Loucy (cell line): ENCODE data around the gene IL17A.

Experiments used
- H2AFZ ChIP-seq: fragments of 200-600 bp; sonication (generic); 2 replicates; pipeline ENCODE4 v1.6.0; 2016; ENCODE audit warnings: antibody characterized with exemption, mild to moderate bottlenecking, low read length, moderate library complexity
- H3F3A ChIP-seq: fragments of 200-600 bp; 2 replicates; pipeline ENCODE4 v1.6.0; 2016; ENCODE audit warnings: antibody characterized with exemption, low read depth, mild to moderate bottlenecking
- H3K27me3 ChIP-seq: fragments of 200-600 bp; sonication (generic); 2 replicates; pipeline ENCODE4 v1.6.1; 2014; ENCODE audit warnings: low read length, mild to moderate bottlenecking; ENCODE audit not compliant: insufficient read depth, poor library complexity, severe bottlenecking
- H3K36me3 ChIP-seq: fragments of 200-600 bp; sonication (generic); 2 replicates; pipeline ENCODE4 v1.6.1; 2016; ENCODE audit warnings: low read length; ENCODE audit not compliant: insufficient read depth
- H3K4me1 ChIP-seq: fragments of 200-600 bp; sonication (generic); 2 replicates; pipeline ENCODE4 v1.5.1; 2014; ENCODE audit warnings: low read length, mild to moderate bottlenecking; ENCODE audit not compliant: insufficient read depth, poor library complexity, severe bottlenecking
- H3K4me2 ChIP-seq: fragments of 200-600 bp; sonication (generic); 2 replicates; pipeline ENCODE4 v1.6.0; 2014; ENCODE audit warnings: antibody characterized with exemption, low read length, low read depth, mild to moderate bottlenecking; ENCODE audit not compliant: poor library complexity, severe bottlenecking
- H3K4me3 ChIP-seq: fragments of 200-600 bp; sonication (generic); 2 replicates; pipeline ENCODE4 v1.5.1; 2014; ENCODE audit warnings: low read length, mild to moderate bottlenecking, mixed read lengths; ENCODE audit not compliant: poor library complexity, severe bottlenecking
- H3K79me2 ChIP-seq: fragments of 200-600 bp; sonication (generic); 2 replicates; pipeline ENCODE4 v1.6.1; 2014; ENCODE audit warnings: low read length; ENCODE audit not compliant: insufficient read depth
- H3K9ac ChIP-seq: fragments of 200-600 bp; sonication (generic); 2 replicates; pipeline ENCODE4 v1.6.0; 2014; ENCODE audit warnings: mild to moderate bottlenecking, low read depth, low read length, moderate library complexity; ENCODE audit not compliant: poor library complexity, severe bottlenecking
- H3K9me2 ChIP-seq: fragments of 200-600 bp; sonication (generic); replicated peaks from 2 replicates; pipeline ENCODE4 v1.6.1; 2016; ENCODE audit warnings: low read depth, low read length, mixed read lengths
- H3K9me3 ChIP-seq: fragments of 200-600 bp; sonication (generic); 2 replicates; pipeline ENCODE4 v1.6.1; 2014; ENCODE audit warnings: mild to moderate bottlenecking, antibody characterized with exemption, low read length, low read depth; ENCODE audit not compliant: insufficient read depth
- H4K20me1 ChIP-seq: fragments of 200-600 bp; sonication (generic); 2 replicates; pipeline ENCODE4 v1.6.0; 2014; ENCODE audit warnings: antibody characterized with exemption, low read length, mild to moderate bottlenecking; ENCODE audit not compliant: insufficient read depth, poor library complexity, severe bottlenecking
- CTCF ChIP-seq: fragments of 200-600 bp; sonication (generic); conservative IDR thresholded peaks from 2 replicates; pipeline ENCODE4 v1.5.1; 2014; ENCODE audit warnings: mild to moderate bottlenecking, antibody characterized with exemption, low read length
- EZH2phosphoT487 ChIP-seq: fragments of 200-600 bp; IDR thresholded peaks from 2 replicates; pipeline ENCODE4 v1.6.1; 2018; ENCODE audit warnings: antibody characterized with exemption, mild to moderate bottlenecking, moderate library complexity, borderline replicate concordance

Gene IL17A

DNA sequence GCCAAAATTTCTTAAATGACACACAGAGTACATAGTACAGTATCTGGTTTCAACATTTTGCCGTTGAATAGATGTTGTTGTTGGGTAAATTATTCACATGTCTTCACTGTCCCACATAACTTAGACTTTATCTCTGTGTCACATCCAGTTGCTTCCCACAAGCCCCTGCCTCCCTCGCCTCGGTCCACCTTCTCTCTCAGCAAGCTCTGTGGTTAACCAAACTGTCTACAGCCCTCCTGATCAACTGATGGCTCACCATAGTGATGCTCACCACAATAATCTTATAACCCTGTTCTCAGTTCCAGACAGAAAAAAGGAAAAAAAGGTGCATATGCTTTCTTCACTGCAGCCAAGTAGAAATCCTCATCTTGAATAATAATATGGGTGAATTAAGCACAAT lies 35.1 kb downstream of the IL17A start:
- TF ChIP-seq EZH2phosphoT487: no peak
- no peak for TF ChIP-seq CTCF
- Histone ChIP-seq H2AFZ (no peak overlapping the region), H3K9ac (peak overlapping the region; percentile 45), H3K4me3 (peak overlapping the region; percentile 50), H3K4me2 (peak overlapping the region; percentile 67), H3K4me1 (peaks cover 53% of the 10 kb centered on the region), H3K79me2 (no peaks in the 10 kb centered on the region), H4K20me1 (no peaks in the 10 kb centered on the region), H3K36me3 (no peaks in the 10 kb centered on the region), H3K27me3 (no peaks in the 10 kb centered on the region), H3K9me2 (no peaks in the 10 kb centered on the region), H3K9me3 (no peaks in the 10 kb centered on the region), H3F3A (peaks cover 8% of the 10 kb centered on the region)

DNA sequence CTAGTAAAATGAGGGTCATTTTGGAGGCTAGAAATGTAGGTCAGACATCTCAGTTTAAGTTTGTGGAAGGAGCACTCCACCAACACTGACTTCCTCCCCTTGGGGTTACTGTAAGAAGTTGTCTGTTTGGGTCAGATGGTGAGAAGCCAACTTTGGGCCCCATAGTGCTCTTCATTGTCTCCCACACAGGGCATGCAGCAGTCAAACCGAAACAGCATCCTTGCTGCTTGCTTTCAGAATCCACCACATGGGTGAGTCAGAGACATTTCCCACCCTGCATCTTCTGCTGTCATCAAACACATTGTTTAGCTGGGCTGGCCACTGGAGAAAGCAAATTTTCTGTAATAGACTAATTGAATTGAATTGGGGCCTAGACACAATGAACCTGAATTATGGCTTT lies 41.3 kb downstream of the IL17A start:
- no peak for TF ChIP-seq EZH2phosphoT487
- TF ChIP-seq CTCF: no peak
- Histone ChIP-seq H3K36me3 (no peaks in the 10 kb centered on the region), H3K79me2 (no peaks in the 10 kb centered on the region), H3K27me3 (no peaks in the 10 kb centered on the region), H3K9me2 (no peaks in the 10 kb centered on the region), H3K9me3 (no peaks in the 10 kb centered on the region), H3K4me3 (no peak overlapping the region), H3F3A (no peaks in the 10 kb centered on the region), H3K4me1 (peaks cover 19% of the 10 kb centered on the region), H2AFZ (no peak overlapping the region), H3K4me2 (no peak overlapping the region), H4K20me1 (no peaks in the 10 kb centered on the region), H3K9ac (no peak overlapping the region)

- Histone ChIP-seq H3K4me3 (no peak overlapping the region), H3K9ac (no peak overlapping the region), H3K9me2 (no peaks in the 10 kb centered on the region), H4K20me1 (no peaks in the 10 kb centered on the region), H3K79me2 (no peaks in the 10 kb centered on the region), H3K36me3 (no peaks in the 10 kb centered on the region), H2AFZ (no peak overlapping the region), H3K4me2 (no peak overlapping the region), H3K27me3 (no peaks in the 10 kb centered on the region), H3K4me1 (peaks cover 19% of the 10 kb centered on the region), H3K9me3 (no peaks in the 10 kb centered on the region), H3F3A (no peaks in the 10 kb centered on the region)
- TF ChIP-seq EZH2phosphoT487 (no peak), CTCF (no peak)
These were observed 44.5 kb downstream of the IL17A start for GRCh38 chr6:52230685-52231084.
